Body of pancreas (tissue), 4 donors: ENCODE data around the gene THTPA. TPM values are rescaled to one million over a fixed set of nuclear protein-coding genes. Genes with fewer than 3 reads are reported as not detected.
"Not testable (repeated sequence)": the region's sequence is repeated elsewhere in the genome, so short reads cannot be mapped to it uniquely, and the experiment has no call there.

Experiments used
- ATAC-seq: fragments of 150-250 bp; one replicate; pipeline ENCODE4 v1.9.1; 2016
- DNase-seq, 4 donors: peaks; one replicate each; pipeline ENCODE4 v3.0.0-alpha.2; 2019
- H3K27ac ChIP-seq, 4 donors: fragments of 200-600 bp; sonication (generic); 1 replicate in 3 of 4; 2 replicates in 1 of 4; pipeline versions ENCODE4 v1.5.1 to v1.6.1; 2016 to 2019; ENCODE audit warnings: mild to moderate bottlenecking in 1 of 4, mixed read lengths in 1 of 4, moderate library complexity in 1 of 4
- H3K27me3 ChIP-seq, 2 donors: fragments of 200-600 bp; sonication (generic); one replicate each; pipeline ENCODE4 v1.6.0; 2016; ENCODE audit warnings: mild to moderate bottlenecking in 1 of 2
- H3K36me3 ChIP-seq, 2 donors: fragments of 200-600 bp; sonication (generic); replicated peaks in 1 of 2; 2 replicates each; pipeline ENCODE4 v1.5.1; 2016; ENCODE audit warnings: low read depth in 2 of 2; ENCODE audit not compliant: insufficient read depth in 1 of 2
- H3K4me1 ChIP-seq: fragments of 200-600 bp; sonication (generic); one replicate; pipeline ENCODE4 v1.6.0; 2016
- H3K4me3 ChIP-seq, 2 donors: fragments of 200-600 bp; sonication (generic); 1 replicate in 1 of 2; 2 replicates in 1 of 2; pipeline ENCODE4 v1.5.1; 2016 to 2019
- H3K9me3 ChIP-seq, 3 donors: fragments of 200-600 bp; sonication (generic); 1 replicate in 2 of 3; 2 replicates in 1 of 3; pipeline ENCODE4 v1.5.1; 2016
- CTCF ChIP-seq, 7 experiments: fragments of 450-650 bp in 4 of 7; fragments of 200-600 bp in 3 of 7; sonication (generic) in 3 of 7; IDR thresholded peaks; one replicate each; pipeline ENCODE4 v1.5.1; 2016 to 2019; ENCODE audit warnings: antibody characterized with exemption in 7 of 7
- POLR2A ChIP-seq, 3 donors: fragments of 450-650 bp; IDR thresholded peaks; one replicate each; pipeline ENCODE4 v1.6.1; 2016; ENCODE audit warnings: antibody characterized with exemption in 3 of 3, mild to moderate bottlenecking in 2 of 3
- WGBS, 2 donors: methylation state at CpG; one replicate each; pipeline ENCODE4 v1.1.5; 2017; 5-methylcytosine and 5-hydroxymethylcytosine counted together
- intact Hi-C: fragments of 100-400 bp; cut with DNase I; formaldehyde crosslinking; loops from one replicate; pipeline ENCODE4 v1.15.1; 2023
- total RNA-seq, 2 donors: library from RNA; depleted of rRNA; stranded (reverse); fragments of >200 nt; gene quantifications; one replicate each; pipeline ENCODE4 v1.1.0, GENCODE V29; 2016

THTPA gene
- total RNA-seq, 2 donors from 2014 or later: 11.7 to 43.2 TPM

GRCh38 chr14:23532658-23533057 is 23.4 kb upstream of the THTPA start:
- intact Hi-C loops: no loop called here
- DNase-seq: no peak
- TF ChIP-seq CTCF (IDR thresholded peaks at IDR 0.05) (no peak), POLR2A (IDR thresholded peaks at IDR 0.05) (no peak)
- Histone ChIP-seq H3K4me1 (no peaks in the 10 kb centered on the region), H3K27me3 (no peaks in the 10 kb centered on the region), H3K4me3 (no peak overlapping the region), H3K27ac (no peak overlapping the region), H3K9me3 (no peaks in the 10 kb centered on the region), H3K36me3 (no peaks in the 10 kb centered on the region)
- WGBS, 2 donors: 94 to 97% methylated on average over 3 to 6 of the region's 7 CpGs
- ATAC-seq: no peak

- no peaks in the 10 kb centered on the region for H3K36me3 ChIP-seq
- H3K4me3 ChIP-seq: no peak overlapping the region
- H3K9me3 ChIP-seq: no peaks in the 10 kb centered on the region
- WGBS, 2 donors: 88 to 100% methylated on average over 3 to 14 of the region's 16 CpGs
- H3K27me3 ChIP-seq: no peaks in the 10 kb centered on the region
- H3K4me1 ChIP-seq: no peaks in the 10 kb centered on the region
- H3K27ac ChIP-seq: no peak overlapping the region
- ATAC-seq (no peak), DNase-seq (no peak)
- intact Hi-C loops: no loop called here
- no peak for TF ChIP-seq CTCF (IDR thresholded peaks at IDR 0.05)
These were observed 22.2 kb upstream of the THTPA start for GRCh38 chr14:23533652-23534435.

DNA sequence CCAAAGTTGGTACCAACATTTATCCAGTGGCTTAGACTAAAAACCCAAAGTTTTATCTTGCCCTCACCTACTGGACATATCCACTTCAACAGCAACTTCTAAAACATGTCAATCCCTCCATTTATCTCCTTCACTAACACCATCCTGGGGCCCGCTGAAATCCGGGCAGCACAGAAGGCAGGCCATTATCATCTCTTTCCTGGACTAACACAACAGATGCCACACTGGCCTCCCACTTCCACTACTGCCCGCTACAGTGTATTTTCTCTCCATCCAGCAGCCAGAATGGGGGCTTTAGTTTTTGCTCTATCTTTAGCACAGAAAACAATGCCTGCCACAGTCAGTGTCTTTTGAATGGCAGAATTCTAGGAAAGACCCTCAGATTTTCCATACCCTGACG is 20.1 kb upstream of the THTPA start:
- no peak for ATAC-seq

GRCh38 chr14:23536494-23536893 is 19.6 kb upstream of the THTPA start:
- intact Hi-C loops: no loop called here
- no peaks in the 10 kb centered on the region for H3K4me1 ChIP-seq
- H3K36me3 ChIP-seq: no peaks in the 10 kb centered on the region
- H3K9me3 ChIP-seq: no peaks in the 10 kb centered on the region
- DNase-seq: no peak
- no peak for ATAC-seq
- TF ChIP-seq POLR2A (IDR thresholded peaks at IDR 0.05): no peak
- no peak for TF ChIP-seq CTCF (IDR thresholded peaks at IDR 0.05)
- H3K4me3 ChIP-seq: no peak overlapping the region
- no peaks in the 10 kb centered on the region for H3K27me3 ChIP-seq
- WGBS, 2 donors: 74 to 84% methylated on average over 2 of the region's 2 CpGs
- no peak overlapping the region for H3K27ac ChIP-seq

More for the DNA sequence above, 20.1 kb upstream of the THTPA start:
- no peaks in the 10 kb centered on the region for H3K9me3 ChIP-seq
- no peaks in the 10 kb centered on the region for H3K4me1 ChIP-seq
- TF ChIP-seq CTCF (IDR thresholded peaks at IDR 0.05) (no peak), POLR2A (IDR thresholded peaks at IDR 0.05) (no peak)
- no peaks in the 10 kb centered on the region for H3K27me3 ChIP-seq
- 68 to 81% methylated on average over 4 of the region's 4 CpGs for WGBS, 2 donors
- no peak overlapping the region for H3K27ac ChIP-seq
- no peak for DNase-seq
- intact Hi-C loops: no loop called here
- no peak overlapping the region for H3K4me3 ChIP-seq
- H3K36me3 ChIP-seq: no peaks in the 10 kb centered on the region

- H3K4me3 ChIP-seq, DNase-seq, H3K9me3 ChIP-seq, H3K27ac ChIP-seq, H3K4me1 ChIP-seq, H3K36me3 ChIP-seq, intact Hi-C loops, H3K27me3 ChIP-seq, ATAC-seq: not testable (repeated sequence)
- WGBS, 2 donors: 82 to 86% methylated on average over 6 of the region's 6 CpGs
These were observed 19.2 kb upstream of the THTPA start for GRCh38 chr14:23536906-23537305.
